Panc1 (cell line): ENCODE data around the gene SCUBE3.

Experiments used
- CTCF ChIP-seq: fragments of 450-650 bp; IDR thresholded peaks from 2 replicates; pipeline ENCODE4 v1.5.1; 2017; ENCODE audit warnings: mild to moderate bottlenecking
- POLR2AphosphoS5 ChIP-seq: IDR thresholded peaks from 2 replicates; pipeline ENCODE4 v1.6.1; 2012; ENCODE audit warnings: mild to moderate bottlenecking, low read depth, low read length, moderate library complexity
- SIN3A ChIP-seq: IDR thresholded peaks from 2 replicates; pipeline ENCODE4 v1.6.1; 2012; ENCODE audit warnings: low read depth, mild to moderate bottlenecking, low read length, moderate library complexity, borderline replicate concordance; ENCODE audit not compliant: insufficient read depth
- TCF7L2 ChIP-seq: IDR thresholded peaks from 2 replicates; pipeline ENCODE4 v1.6.1; 2011; ENCODE audit warnings: mild to moderate bottlenecking, low read depth, low read length, inconsistent platforms

- no peak for TF ChIP-seq CTCF
- no peak for TF ChIP-seq SIN3A
- no peak for TF ChIP-seq POLR2AphosphoS5
- no peak for TF ChIP-seq TCF7L2
Measured at GRCh38 chr6:35167505-35167904, 46.3 kb upstream of the SCUBE3 start.
